Ovary (tissue), 1 donor: Measurements from ENCODE around the gene ZNF592.

Experiments used
- EP300 ChIP-seq: sonication (generic); formaldehyde crosslinking; IDR thresholded peaks from one replicate; pipeline ENCODE4 v1.6.1; 2017; ENCODE audit warnings: antibody characterized with exemption
- POLR2A ChIP-seq: fragments of 450-650 bp; IDR thresholded peaks from one replicate; pipeline ENCODE4 v1.6.1; 2017; ENCODE audit warnings: antibody characterized with exemption, mild to moderate bottlenecking, moderate library complexity

- no peak for TF ChIP-seq POLR2A
- no peak for TF ChIP-seq EP300
Measured at GRCh38 chr15:84804005-84804900, 55.9 kb downstream of the ZNF592 start.
